ENCODE measurements around the gene RALBP1.
A peak's percentile ranks its signal among the peaks of the same experiment; 100 is the strongest.

Gene RALBP1

GRCh38 chr18:9508446-9509025, 33.2 kb downstream of the RALBP1 start:
- no peak for DNase-seq (ENCODE audit: low read depth)

GRCh38 chr18:9513971-9514512, 38.7 kb downstream of the RALBP1 start:
- peak; percentile 78 for DNase-seq (ENCODE audit: low read depth)

GRCh38 chr18:9516437-9517064, 41.2 kb downstream of the RALBP1 start:
- DNase-seq (ENCODE audit: low read depth) = peak; percentile 55

- DNase-seq (ENCODE audit: low read depth) = no peak
Observed at GRCh38 chr18:9517869-9518268, 42.6 kb downstream of the RALBP1 start.

- DNase-seq (ENCODE audit: low read depth) = no peak
Observed at GRCh38 chr18:9519399-9519798, 44.1 kb downstream of the RALBP1 start.

- DNase-seq (ENCODE audit: low read depth) = no peak
Observed at GRCh38 chr18:9520666-9521065, 45.4 kb downstream of the RALBP1 start.

GRCh38 chr18:9521770-9522169, 46.5 kb downstream of the RALBP1 start:
- DNase-seq (ENCODE audit: low read depth) = no peak

- no peak for DNase-seq (ENCODE audit: low read depth)
Observed at GRCh38 chr18:9522952-9523351, 47.6 kb downstream of the RALBP1 start.

- DNase-seq (ENCODE audit: low read depth) = no peak
Observed at GRCh38 chr18:9526458-9526857, 51.1 kb downstream of the RALBP1 start.

- DNase-seq (ENCODE audit: low read depth) = peak; percentile 47
Observed at GRCh38 chr18:9530226-9531009, 55.1 kb downstream of the RALBP1 start.

- DNase-seq (ENCODE audit: low read depth) = peak; percentile 48
Observed at GRCh38 chr18:9531791-9532410, 56.6 kb downstream of the RALBP1 start.

GRCh38 chr18:9534844-9535243, 59.5 kb downstream of the RALBP1 start:
- DNase-seq (ENCODE audit: low read depth) = no peak

GRCh38 chr18:9535430-9535991, 60.2 kb downstream of the RALBP1 start:
- DNase-seq (ENCODE audit: low read depth) = peak; percentile 98

GRCh38 chr18:9536354-9537152, 61.2 kb downstream of the RALBP1 start:
- peak; percentile 75 for DNase-seq (ENCODE audit: low read depth)

- DNase-seq (ENCODE audit: low read depth) = no peak
Observed at GRCh38 chr18:9537677-9538076, 62.4 kb downstream of the RALBP1 start.

- DNase-seq (ENCODE audit: low read depth) = peak; percentile 88
Observed at GRCh38 chr18:9539283-9539682, 64.0 kb downstream of the RALBP1 start.

GRCh38 chr18:9539938-9540337, 64.6 kb downstream of the RALBP1 start:
- DNase-seq (ENCODE audit: low read depth) = no peak

- no peak for DNase-seq (ENCODE audit: low read depth)
Observed at GRCh38 chr18:9542924-9543323, 67.6 kb downstream of the RALBP1 start.

- DNase-seq (ENCODE audit: low read depth) = no peak
Observed at GRCh38 chr18:9545029-9545428, 69.7 kb downstream of the RALBP1 start.

GRCh38 chr18:9546468-9546867, 71.2 kb downstream of the RALBP1 start:
- no peak for DNase-seq (ENCODE audit: low read depth)

- no peak for DNase-seq (ENCODE audit: low read depth)
Observed at GRCh38 chr18:9547782-9548181, 72.5 kb downstream of the RALBP1 start.
